Panc1 (cell line): ENCODE measurements around the gene PIGH. TPM values are rescaled to one million over a fixed set of nuclear protein-coding genes. Genes with fewer than 3 reads are reported as not detected.

ENCODE experiments used
- ATAC-seq: fragments of 200-7000 bp; cut with Tn5 transposase; 2 replicates; pipeline ENCODE4 v1.9.1; 2020; ENCODE audit warnings: mild to moderate bottlenecking, moderate library complexity
- BruUV-seq: library from RNA; stranded (reverse); fragments of 400-500 nt; replicated peaks from 2 replicates; lab custom pipeline; 2021; lab: Mats Ljungman, UMichigan
- CTCF ChIA-PET: fragments of 300-600 bp; sonication (Branson Sonifier 250); formaldehyde crosslinking; loops from one replicate; lab custom pipeline; 2022; ENCODE audit warnings: antibody characterized with exemption; lab: Charles Lee
- POLR2A ChIA-PET: fragments of 300-600 bp; sonication (Branson Sonifier 250); formaldehyde crosslinking; loops from one replicate; lab custom pipeline; 2022; ENCODE audit warnings: antibody characterized with exemption; lab: Charles Lee
- DNase-seq: peaks from one replicate; pipeline ENCODE4 v3.0.0-alpha.2; 2010; ENCODE audit warnings: low read depth, low spot score
- H3K27ac ChIP-seq: 2 replicates; pipeline ENCODE4 v1.5.1; 2011; ENCODE audit warnings: mild to moderate bottlenecking, low read length, inconsistent platforms
- H3K27me3 ChIP-seq: fragments of 200-500 bp; sonication (Bioruptor generic); 2 replicates; pipeline ENCODE4 v1.6.0; 2014; ENCODE audit warnings: low read length, inconsistent platforms; ENCODE audit not compliant: control insufficient read depth, insufficient read depth
- H3K36me3 ChIP-seq: fragments of 200-500 bp; sonication (Bioruptor generic); 2 replicates; pipeline ENCODE4 v1.5.1; 2014; ENCODE audit warnings: inconsistent platforms, mild to moderate bottlenecking, low read length, moderate library complexity; ENCODE audit not compliant: control insufficient read depth, insufficient read depth
- H3K4me1 ChIP-seq: 2 replicates; pipeline ENCODE4 v1.5.1; 2011; ENCODE audit warnings: inconsistent platforms, mild to moderate bottlenecking, low read length, moderate library complexity; ENCODE audit not compliant: control insufficient read depth, insufficient read depth
- H3K4me3 ChIP-seq, 2 experiments: 2 replicates each; pipeline ENCODE4 v1.5.1; 2011 to 2012; ENCODE audit warnings: low read depth in 2 of 2, low read length in 2 of 2, mild to moderate bottlenecking in 2 of 2, inconsistent platforms in 1 of 2, moderate library complexity in 1 of 2
- H3K9me3 ChIP-seq: fragments of 200-500 bp; sonication (Bioruptor generic); 2 replicates; pipeline ENCODE4 v1.5.1; 2014; ENCODE audit warnings: low read depth, mild to moderate bottlenecking, inconsistent platforms, low read length, moderate library complexity; ENCODE audit not compliant: control insufficient read depth, insufficient read depth
- POLR2AphosphoS5 ChIP-seq: IDR thresholded peaks from 2 replicates; pipeline ENCODE4 v1.6.1; 2012; ENCODE audit warnings: mild to moderate bottlenecking, low read depth, low read length, moderate library complexity
- REST ChIP-seq, 2 experiments: IDR thresholded peaks; 2 replicates each; pipeline ENCODE4 v1.6.1; 2011 to 2012; ENCODE audit warnings: low read depth in 2 of 2, control low read depth in 1 of 2, low read length in 1 of 2, mild to moderate bottlenecking in 1 of 2, moderate library complexity in 1 of 2; ENCODE audit not compliant: insufficient read depth in 1 of 2
- SIN3A ChIP-seq: IDR thresholded peaks from 2 replicates; pipeline ENCODE4 v1.6.1; 2012; ENCODE audit warnings: low read depth, mild to moderate bottlenecking, low read length, moderate library complexity, borderline replicate concordance; ENCODE audit not compliant: insufficient read depth
- TCF7L2 ChIP-seq: IDR thresholded peaks from 2 replicates; pipeline ENCODE4 v1.6.1; 2011; ENCODE audit warnings: mild to moderate bottlenecking, low read depth, low read length, inconsistent platforms
- in situ Hi-C: cut with HindIII; loops from 2 replicates; pipeline ENCODE4 v1.10.0; 2016; ENCODE audit warnings: low sequenced_read_pairs, low pct_unique_long_range_greater_than_20kb
- intact Hi-C: fragments of 100-400 bp; cut with micrococcal nuclease; formaldehyde crosslinking; loops from one replicate; pipeline ENCODE4 v1.10.0; 2022; ENCODE audit not compliant: unreplicated experiment
- total RNA-seq: library from RNA; stranded (reverse); gene quantifications from one replicate; pipeline ENCODE4 v1.2.1, GENCODE V29; 2021; ENCODE audit not compliant: unreplicated experiment
- TF ChIP-seq, protein P1 (sequence below): fragments of 450-650 bp; IDR thresholded peaks from 2 replicates; pipeline ENCODE4 v1.5.1; 2017; ENCODE audit warnings: mild to moderate bottlenecking

The PIGH gene
- total RNA-seq, 1 experiment from 2014 or later, result 13.3 TPM

GRCh38 chr14:67562776-67563150, 37.3 kb downstream of the PIGH start:
- Histone ChIP-seq H3K9me3 (no peaks in the 10 kb centered on the region), H3K27me3 (no peaks in the 10 kb centered on the region), H3K36me3 (no peaks in the 10 kb centered on the region), H3K4me3 (no peak overlapping the region), H3K4me1 (no peaks in the 10 kb centered on the region), H3K27ac (no peak overlapping the region)
- ATAC-seq, result no peak
- TF ChIP-seq REST (IDR thresholded peaks at IDR 0.05; ENCODE audit: insufficient read depth in 1 of 2, low read depth in 2 of 2, low read length in 1 of 2), result no peak
- TF ChIP-seq TCF7L2, result no peak
- no peak for TF ChIP-seq POLR2AphosphoS5
- TF ChIP-seq, protein P1, sequence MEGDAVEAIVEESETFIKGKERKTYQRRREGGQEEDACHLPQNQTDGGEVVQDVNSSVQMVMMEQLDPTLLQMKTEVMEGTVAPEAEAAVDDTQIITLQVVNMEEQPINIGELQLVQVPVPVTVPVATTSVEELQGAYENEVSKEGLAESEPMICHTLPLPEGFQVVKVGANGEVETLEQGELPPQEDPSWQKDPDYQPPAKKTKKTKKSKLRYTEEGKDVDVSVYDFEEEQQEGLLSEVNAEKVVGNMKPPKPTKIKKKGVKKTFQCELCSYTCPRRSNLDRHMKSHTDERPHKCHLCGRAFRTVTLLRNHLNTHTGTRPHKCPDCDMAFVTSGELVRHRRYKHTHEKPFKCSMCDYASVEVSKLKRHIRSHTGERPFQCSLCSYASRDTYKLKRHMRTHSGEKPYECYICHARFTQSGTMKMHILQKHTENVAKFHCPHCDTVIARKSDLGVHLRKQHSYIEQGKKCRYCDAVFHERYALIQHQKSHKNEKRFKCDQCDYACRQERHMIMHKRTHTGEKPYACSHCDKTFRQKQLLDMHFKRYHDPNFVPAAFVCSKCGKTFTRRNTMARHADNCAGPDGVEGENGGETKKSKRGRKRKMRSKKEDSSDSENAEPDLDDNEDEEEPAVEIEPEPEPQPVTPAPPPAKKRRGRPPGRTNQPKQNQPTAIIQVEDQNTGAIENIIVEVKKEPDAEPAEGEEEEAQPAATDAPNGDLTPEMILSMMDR, result no peak
- TF ChIP-seq SIN3A, result no peak
- in situ Hi-C loops, result no loop called here
- CTCF ChIA-PET, result interaction anchor here (0.7 kb wide), 1 partner anchor 133 kb away, joined by 6 read pairs; the partner anchor contains the start of gene RDH11
- DNase-seq, result no peak
- BruUV-seq, result TSS peak; percentile 52
- intact Hi-C loops, result no loop called here
- POLR2A ChIA-PET, result interaction anchor here (0.6 kb wide), 1 partner anchor 431 kb away, joined by 3 read pairs; no protein-coding TSS in a partner anchor

DNA sequence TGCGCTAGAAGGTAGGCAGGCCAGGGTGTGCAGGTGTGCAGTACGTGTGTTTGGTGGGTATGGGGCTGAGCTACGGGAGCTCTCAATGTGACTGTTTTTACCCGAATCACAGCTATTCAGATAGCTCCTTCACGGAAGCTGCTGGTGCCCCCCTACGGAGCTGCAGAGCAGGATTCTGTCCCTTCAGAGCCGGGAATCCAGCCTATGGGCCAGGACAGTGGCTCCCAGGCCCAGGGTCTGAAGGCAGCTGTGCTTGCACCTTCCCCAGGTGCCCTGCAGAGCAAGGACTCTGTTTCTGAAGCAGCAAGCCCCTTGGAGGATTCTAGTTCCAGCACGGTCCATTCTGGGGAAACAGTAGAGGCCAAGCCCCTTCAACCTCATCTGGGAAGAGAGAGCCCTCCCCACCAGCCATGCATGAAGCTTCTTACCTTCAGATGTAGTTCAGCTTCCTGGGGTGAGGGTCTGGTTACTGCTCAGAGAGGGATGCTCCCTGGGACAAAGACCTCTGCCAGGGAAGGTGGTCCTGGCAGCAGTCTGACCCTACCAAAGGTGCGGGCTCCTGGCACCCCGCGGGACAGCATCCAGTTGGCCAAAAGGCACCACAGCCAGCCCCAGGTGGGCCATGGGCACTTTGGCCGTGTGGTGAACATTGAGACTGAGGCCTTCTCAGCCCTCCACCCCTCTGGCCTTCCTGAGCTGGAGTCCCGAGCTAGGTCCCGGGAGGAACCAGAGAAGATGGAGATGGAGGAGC, 37.9 kb downstream of the PIGH start:
- TF ChIP-seq REST (IDR thresholded peaks at IDR 0.05; ENCODE audit: insufficient read depth in 1 of 2, low read depth in 2 of 2, low read length in 1 of 2) (no peak), SIN3A (no peak), POLR2AphosphoS5 (no peak), TCF7L2 (no peak)
- TF ChIP-seq, protein P1, result no peak
- ChIA-PET CTCF (interaction anchor here (1.2 kb wide), 1 partner anchor 9 kb away, joined by 3 read pairs; no protein-coding TSS in a partner anchor), POLR2A (interaction anchor here (0.7 kb wide), 1 partner anchor 41 kb away, joined by 7 read pairs; no protein-coding TSS in a partner anchor)
- no peak overlapping the region for H3K4me3 ChIP-seq
- intact Hi-C loops (no loop called here), in situ Hi-C loops (no loop called here)
- BruUV-seq, result no TSS peak
- no peaks in the 10 kb centered on the region for H3K36me3 ChIP-seq
- H3K9me3 ChIP-seq, result no peaks in the 10 kb centered on the region
- H3K27me3 ChIP-seq, result no peaks in the 10 kb centered on the region
- no peak for DNase-seq
- ATAC-seq, result no peak
- no peaks in the 10 kb centered on the region for H3K4me1 ChIP-seq
- no peak overlapping the region for H3K27ac ChIP-seq
